ENCODE data around the gene SPG21. TPM values are rescaled to one million over a fixed set of nuclear protein-coding genes. Genes with fewer than 3 reads are reported as not detected.
"Not testable (repeated sequence)": the region's sequence is repeated elsewhere in the genome, so short reads cannot be mapped to it uniquely, and the experiment has no call there.

SPG21 gene
- total and polyA plus RNA-seq, 3 donors from 2014 or later: 76.2 to 98.8 (median 85.5) TPM

GRCh38 chr15:65020419-65020818, 30.7 kb upstream of the SPG21 start:
- TF ChIP-seq POLR2A (IDR thresholded peaks at IDR 0.05) (no peak), CTCF (IDR thresholded peaks at IDR 0.05) (no peak)
- Histone ChIP-seq H3K4me3 (no peak overlapping the region), H3K27ac (no peak overlapping the region), H3K4me1 (no peaks in the 10 kb centered on the region), H3K36me3 (ENCODE audit: low read depth, missing control alignments) (no peaks in the 10 kb centered on the region), H3K27me3 (no peaks in the 10 kb centered on the region), H3K9me3 (no peaks in the 10 kb centered on the region)
- intact Hi-C loops (cut with DNase I; ENCODE audit: low total_unique reads): no loop called here
- 79 to 96% methylated on average over 1 of the region's 1 CpG for WGBS, 2 donors
- DNase-seq: no peak

GRCh38 chr15:65011198-65011597, 21.5 kb upstream of the SPG21 start:
- intact Hi-C loops (cut with DNase I; ENCODE audit: low total_unique reads); H3K4me1 ChIP-seq; H3K27me3 ChIP-seq; DNase-seq; H3K27ac ChIP-seq; H3K36me3 ChIP-seq (ENCODE audit: low read depth, missing control alignments); H3K9me3 ChIP-seq; H3K4me3 ChIP-seq: not testable (repeated sequence)
- 83 to 90% methylated on average over 4 of the region's 4 CpGs for WGBS, 2 donors

- 51 to 76% methylated on average over 2 of the region's 2 CpGs for WGBS, 2 donors
- H3K9me3 ChIP-seq: no peaks in the 10 kb centered on the region
Measured at GRCh38 chr15:65008983-65009382, 19.3 kb upstream of the SPG21 start.

GRCh38 chr15:65006876-65007275, 17.2 kb upstream of the SPG21 start:
- TF ChIP-seq POLR2A (IDR thresholded peaks at IDR 0.05) (no peak), CTCF (IDR thresholded peaks at IDR 0.05) (no peak)
- H3K27me3 ChIP-seq: no peaks in the 10 kb centered on the region
- no peak overlapping the region for H3K27ac ChIP-seq
- intact Hi-C loops (cut with DNase I; ENCODE audit: low total_unique reads): no loop called here
- H3K36me3 ChIP-seq (ENCODE audit: low read depth, missing control alignments): no peaks in the 10 kb centered on the region
- H3K4me1 ChIP-seq: no peaks in the 10 kb centered on the region
- H3K4me3 ChIP-seq: no peak overlapping the region
- WGBS, 2 donors: 63 to 84% methylated on average over 3 of the region's 3 CpGs
- DNase-seq: no peak
- no peaks in the 10 kb centered on the region for H3K9me3 ChIP-seq

More at GRCh38 chr15:65008983-65009382, 19.3 kb upstream of the SPG21 start:
- Histone ChIP-seq H3K36me3 (ENCODE audit: low read depth, missing control alignments) (no peaks in the 10 kb centered on the region), H3K27ac (no peak overlapping the region), H3K27me3 (no peaks in the 10 kb centered on the region), H3K4me1 (no peaks in the 10 kb centered on the region), H3K4me3 (no peak overlapping the region)
- intact Hi-C loops (cut with DNase I; ENCODE audit: low total_unique reads): no loop called here
- TF ChIP-seq POLR2A (IDR thresholded peaks at IDR 0.05) (no peak), CTCF (IDR thresholded peaks at IDR 0.05) (no peak)
- no peak for DNase-seq

- TF ChIP-seq POLR2A (IDR thresholded peaks at IDR 0.05) (no peak), CTCF (IDR thresholded peaks at IDR 0.05) (no peak)
- no peaks in the 10 kb centered on the region for H3K27me3 ChIP-seq
- DNase-seq: no peak
- WGBS, 2 donors: 89% methylated on average over 3 of the region's 3 CpGs
- no peaks in the 10 kb centered on the region for H3K36me3 ChIP-seq (ENCODE audit: low read depth, missing control alignments)
- no peaks in the 10 kb centered on the region for H3K4me1 ChIP-seq
- no peak overlapping the region for H3K27ac ChIP-seq
- no peak overlapping the region for H3K4me3 ChIP-seq
- intact Hi-C loops (cut with DNase I; ENCODE audit: low total_unique reads): no loop called here
- no peaks in the 10 kb centered on the region for H3K9me3 ChIP-seq
Measured at GRCh38 chr15:65004993-65005392, 15.3 kb upstream of the SPG21 start.
